Activated naive CD4-positive, alpha-beta T cell treated with anti-CD3 and anti-CD28 coated beads, Interleukin-2, amount 10 ng/mL, durations not matched to agents 7 days and 5 days (primary cell): ENCODE data around the gene HEBP2.
"Not testable (repeated sequence)": the region's sequence is repeated elsewhere in the genome, so short reads cannot be mapped to it uniquely, and the experiment has no call there.

ENCODE experiments used
- CTCF ChIA-PET: fragments of 350-600 bp; sonication (Branson Sonifier 250); formaldehyde crosslinking; loops from one replicate; lab custom pipeline; 2021; ENCODE audit warnings: antibody characterized with exemption; lab: Charles Lee
- DNase-seq: peaks from one replicate; pipeline ENCODE4 v3.0.0-alpha.2; 2020
- H3K27ac Mint-ChIP-seq: one replicate; pipeline ENCODE4 v1.8.0; 2021; ENCODE audit warnings: mild to moderate bottlenecking, moderate library complexity, mixed read lengths
- H3K27me3 Mint-ChIP-seq: one replicate; pipeline ENCODE4 v1.8.0; 2021; ENCODE audit warnings: mild to moderate bottlenecking, mixed read lengths
- H3K36me3 Mint-ChIP-seq: one replicate; pipeline ENCODE4 v1.8.0; 2021; ENCODE audit warnings: mixed read lengths
- H3K4me1 Mint-ChIP-seq: one replicate; pipeline ENCODE4 v1.8.0; 2021; ENCODE audit warnings: mixed read lengths
- H3K4me3 Mint-ChIP-seq: one replicate; pipeline ENCODE4 v1.8.0; 2021; ENCODE audit warnings: mild to moderate bottlenecking, moderate library complexity, mixed read lengths
- H3K9me3 Mint-ChIP-seq: one replicate; pipeline ENCODE4 v1.8.0; 2021; ENCODE audit warnings: mixed read lengths

The HEBP2 gene, protein sequence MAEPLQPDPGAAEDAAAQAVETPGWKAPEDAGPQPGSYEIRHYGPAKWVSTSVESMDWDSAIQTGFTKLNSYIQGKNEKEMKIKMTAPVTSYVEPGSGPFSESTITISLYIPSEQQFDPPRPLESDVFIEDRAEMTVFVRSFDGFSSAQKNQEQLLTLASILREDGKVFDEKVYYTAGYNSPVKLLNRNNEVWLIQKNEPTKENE

DNA sequence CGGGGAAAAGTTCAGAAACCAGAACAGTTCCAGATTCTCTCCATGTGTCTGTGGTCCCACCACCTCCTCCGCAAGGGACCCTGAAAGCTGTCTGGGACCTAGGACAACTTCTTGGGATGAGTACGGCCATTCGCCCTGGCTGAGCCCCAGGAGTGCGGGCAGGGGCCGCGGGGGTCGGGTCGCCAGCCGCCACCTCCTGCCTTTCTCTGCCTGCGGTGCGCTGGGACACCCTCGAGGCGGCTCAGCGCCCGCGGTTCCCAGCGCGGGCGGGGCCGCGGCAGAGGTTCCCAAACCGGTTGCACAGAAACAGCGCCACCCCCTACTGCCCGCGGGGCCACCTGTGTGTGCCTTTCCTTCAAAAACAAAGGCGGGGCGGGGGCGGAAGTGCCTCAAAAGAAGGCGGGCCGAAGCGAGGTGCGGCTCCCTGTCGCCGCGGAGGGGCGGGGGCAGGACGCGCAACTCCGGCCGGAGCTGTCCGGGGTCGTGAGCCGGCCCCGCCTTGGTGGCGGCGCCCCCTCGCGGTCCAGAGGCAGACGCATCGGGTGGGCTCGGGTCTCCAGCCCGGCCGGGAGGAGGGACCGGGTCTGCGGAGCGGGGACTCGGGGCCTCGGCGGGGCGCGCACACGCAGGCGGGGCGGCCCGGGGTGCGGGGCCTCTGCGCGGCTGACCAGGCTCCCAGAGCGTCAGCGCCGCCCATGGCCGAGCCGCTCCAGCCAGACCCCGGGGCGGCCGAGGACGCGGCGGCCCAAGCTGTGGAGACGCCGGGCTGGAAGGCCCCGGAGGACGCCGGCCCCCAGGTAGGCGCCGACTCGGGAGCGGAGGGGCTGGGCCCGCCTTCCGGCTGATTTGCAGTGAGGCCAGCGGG is at the start of gene HEBP2:
HEBP2 (plus strand) TSS at position 423 of the 865 bp plus-strand sequence; CDS start at position 696, 273 bp downstream.
- H3K4me1 Mint-ChIP-seq, result peaks cover 39% of the 10 kb centered on the region
- DNase-seq, result peak; percentile 97
- H3K9me3 Mint-ChIP-seq, result no peaks in the 10 kb centered on the region
- peaks cover 23% of the 10 kb centered on the region for H3K27me3 Mint-ChIP-seq
- CTCF ChIA-PET, result interaction anchor here (0.6 to 1.9 kb wide), 6 partner anchors 9 to 287 kb away, joined by 3 to 8 read pairs (median 4); no protein-coding TSS in a partner anchor
- H3K27ac Mint-ChIP-seq, result peak within 1 kb of the TSS; percentile 88
- H3K4me3 Mint-ChIP-seq, result peak within 1 kb of the TSS; percentile 85
- peaks cover 31% of the 10 kb centered on the region for H3K36me3 Mint-ChIP-seq

DNA sequence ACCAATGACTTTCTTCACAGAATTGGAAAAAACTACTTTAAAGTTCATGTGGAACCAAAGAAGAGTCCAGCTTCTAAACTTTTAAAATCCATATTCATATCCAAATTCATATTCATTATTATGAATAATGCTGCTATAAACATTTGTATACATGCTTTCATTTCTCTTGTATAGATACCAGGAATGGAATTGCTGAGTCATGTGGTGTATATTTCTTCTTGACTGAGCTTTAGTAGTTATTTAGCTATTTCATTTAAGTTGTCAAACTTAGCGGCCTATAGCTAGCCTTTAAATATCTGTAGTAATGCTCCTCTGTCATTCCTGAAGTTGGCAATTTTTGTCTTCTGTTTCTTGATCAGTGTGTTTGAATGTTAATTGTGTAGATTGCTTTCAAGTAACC is 46.1 kb upstream of the HEBP2 start:
- no peak overlapping the region for H3K27ac Mint-ChIP-seq
- no peaks in the 10 kb centered on the region for H3K4me1 Mint-ChIP-seq
- H3K36me3 Mint-ChIP-seq, result no peaks in the 10 kb centered on the region
- CTCF ChIA-PET, result no interaction called here
- H3K4me3 Mint-ChIP-seq, result no peak overlapping the region
- peaks cover 14% of the 10 kb centered on the region for H3K27me3 Mint-ChIP-seq
- no peaks in the 10 kb centered on the region for H3K9me3 Mint-ChIP-seq
- DNase-seq, result no peak

DNA sequence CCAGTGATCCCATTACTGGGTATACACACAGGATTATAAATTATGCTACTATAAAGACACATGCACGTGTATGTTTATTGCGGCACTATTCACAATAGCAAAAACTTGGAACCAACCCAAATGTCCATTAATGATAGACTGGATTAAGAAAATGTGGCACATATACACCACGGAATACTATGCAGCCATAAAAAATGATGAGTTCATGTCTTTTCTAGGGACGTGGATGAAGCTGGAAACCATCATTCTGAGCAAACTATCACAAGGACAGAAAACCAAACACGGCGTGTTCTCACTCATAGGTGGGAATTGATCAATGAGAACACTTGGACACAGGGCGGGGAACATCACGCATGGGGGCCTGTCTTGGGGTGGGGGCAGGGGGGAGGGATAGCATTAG is 35.3 kb upstream of the HEBP2 start:
- H3K27ac Mint-ChIP-seq, DNase-seq, CTCF ChIA-PET, H3K9me3 Mint-ChIP-seq, H3K4me3 Mint-ChIP-seq, H3K4me1 Mint-ChIP-seq, H3K36me3 Mint-ChIP-seq: not testable (repeated sequence)
- H3K27me3 Mint-ChIP-seq, result peaks cover 10% of the 10 kb centered on the region

DNA sequence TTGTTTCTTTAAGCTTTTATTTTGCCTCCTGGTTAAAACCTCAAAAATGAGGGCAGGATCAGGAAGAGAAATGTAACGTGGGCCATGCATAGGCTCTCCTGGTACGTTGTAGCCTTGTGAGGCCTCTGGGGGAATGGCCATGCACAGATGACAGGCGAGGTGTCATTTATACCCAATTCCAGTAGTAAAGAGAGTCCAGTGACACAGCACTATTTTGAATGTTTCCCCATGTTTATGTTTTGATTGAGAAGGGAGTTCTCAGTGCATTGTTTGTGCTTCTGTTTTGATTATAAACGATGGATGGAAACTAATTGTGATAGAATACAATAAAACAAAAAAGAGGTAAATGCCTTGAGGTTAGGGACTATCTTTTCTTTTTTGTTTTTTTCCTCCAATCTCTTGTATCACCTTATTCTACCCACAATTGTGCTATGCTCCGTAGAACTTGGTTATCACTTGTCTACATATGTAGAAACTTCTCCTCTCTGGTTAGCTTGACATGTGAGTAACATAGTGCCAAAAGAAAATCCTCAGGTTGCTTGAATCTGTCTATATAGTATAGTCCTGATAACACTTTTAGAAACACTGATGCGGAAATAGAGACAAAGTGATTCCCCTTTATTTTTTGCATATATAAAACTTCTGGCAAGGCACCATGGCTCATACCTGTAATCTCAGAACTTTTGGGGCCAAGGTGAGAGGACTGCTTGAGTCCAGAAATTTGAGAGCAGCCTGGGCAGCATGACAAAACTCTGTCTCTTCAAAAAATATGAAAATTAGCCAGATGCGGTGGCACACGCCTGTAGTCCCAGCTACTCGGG is 33.2 kb upstream of the HEBP2 start:
- no peak for DNase-seq
- H3K36me3 Mint-ChIP-seq, result no peaks in the 10 kb centered on the region
- H3K27me3 Mint-ChIP-seq, result peaks cover 10% of the 10 kb centered on the region
- H3K9me3 Mint-ChIP-seq, result no peaks in the 10 kb centered on the region
- CTCF ChIA-PET, result no interaction called here
- H3K4me3 Mint-ChIP-seq, result no peak overlapping the region
- no peaks in the 10 kb centered on the region for H3K4me1 Mint-ChIP-seq
- no peak overlapping the region for H3K27ac Mint-ChIP-seq

DNA sequence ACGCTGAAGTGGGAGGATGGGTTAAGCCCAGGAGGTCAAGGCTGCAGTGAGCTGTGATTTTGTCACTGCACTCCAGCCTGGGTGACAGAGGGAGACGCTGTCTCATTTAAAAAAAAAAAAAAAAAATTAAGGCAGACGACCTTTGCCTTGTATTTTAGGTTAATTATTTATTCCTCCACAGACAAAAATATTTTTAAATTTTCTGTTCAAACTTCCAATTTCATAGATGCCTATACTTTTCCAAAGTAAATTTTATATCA is 32.6 kb upstream of the HEBP2 start:
- H3K4me3 Mint-ChIP-seq, result no peak overlapping the region
- no peaks in the 10 kb centered on the region for H3K4me1 Mint-ChIP-seq
- DNase-seq, result no peak
- no peaks in the 10 kb centered on the region for H3K36me3 Mint-ChIP-seq
- H3K27me3 Mint-ChIP-seq, result peaks cover 10% of the 10 kb centered on the region
- H3K27ac Mint-ChIP-seq, result no peak overlapping the region
- CTCF ChIA-PET, result no interaction called here
- H3K9me3 Mint-ChIP-seq, result no peaks in the 10 kb centered on the region

DNA sequence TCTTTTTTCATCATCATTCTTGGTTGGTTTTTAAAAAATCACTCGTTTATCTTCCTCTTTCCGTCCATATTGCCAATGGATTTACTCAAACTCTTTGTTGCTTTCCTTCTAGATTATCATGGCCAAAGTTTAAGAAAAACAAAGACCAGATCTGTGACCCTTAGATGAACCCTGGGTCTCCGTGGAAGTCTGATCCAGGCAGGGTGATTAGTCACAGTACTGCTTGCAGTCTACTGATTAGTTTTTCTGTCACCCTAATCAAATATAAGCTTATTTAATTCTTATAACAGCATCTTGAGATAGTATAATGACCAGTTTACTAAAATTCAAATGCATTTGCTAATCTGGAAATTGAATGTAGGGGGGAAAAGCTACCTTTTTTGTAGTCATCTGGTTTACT is 32.3 kb upstream of the HEBP2 start:
- no peaks in the 10 kb centered on the region for H3K4me1 Mint-ChIP-seq
- no peak for DNase-seq
- no peak overlapping the region for H3K27ac Mint-ChIP-seq
- no peaks in the 10 kb centered on the region for H3K36me3 Mint-ChIP-seq
- no peak overlapping the region for H3K4me3 Mint-ChIP-seq
- CTCF ChIA-PET, result interaction anchor here (0.9 kb wide), 1 partner anchor 138 kb away, joined by 3 read pairs; no protein-coding TSS in a partner anchor
- H3K27me3 Mint-ChIP-seq, result peaks cover 10% of the 10 kb centered on the region
- no peaks in the 10 kb centered on the region for H3K9me3 Mint-ChIP-seq

DNA sequence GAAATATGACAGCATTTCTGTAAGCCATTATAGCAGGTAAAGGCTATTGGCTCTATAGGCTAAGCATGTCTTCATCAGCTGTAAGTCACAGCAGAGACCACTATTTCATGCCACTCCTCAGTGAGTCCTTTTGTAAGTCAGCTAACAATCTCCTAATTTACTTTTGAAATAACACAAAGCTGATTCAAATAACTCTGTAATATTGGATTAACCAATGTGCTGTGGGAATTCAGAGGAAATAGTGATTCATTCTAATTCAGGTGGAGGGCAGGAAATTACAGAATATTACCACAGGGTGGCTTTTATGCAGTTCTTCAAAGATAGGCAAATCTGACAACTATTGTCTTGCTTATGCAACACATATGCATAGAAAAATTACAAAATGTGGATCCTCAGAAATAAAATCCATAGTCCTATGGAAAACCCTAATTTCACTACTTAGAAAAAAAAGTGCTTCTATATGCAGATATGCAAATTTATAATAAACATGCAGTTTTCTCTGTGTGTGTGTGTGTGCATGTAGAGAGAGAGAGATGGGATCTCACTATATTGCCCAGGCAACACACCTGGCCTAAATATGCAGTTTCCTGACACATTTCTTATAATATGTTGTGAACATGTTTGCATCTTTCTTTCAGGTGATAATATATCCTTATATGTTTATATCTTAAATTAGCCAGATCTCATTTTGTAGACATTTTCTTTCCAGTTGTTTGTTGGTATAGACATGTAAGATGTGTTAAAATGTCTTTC is 31.1 kb upstream of the HEBP2 start:
- CTCF ChIA-PET, result interaction anchor here (0.9 kb wide), 1 partner anchor 137 kb away, joined by 3 read pairs; no protein-coding TSS in a partner anchor
- Mint-ChIP-seq H3K27ac (no peak overlapping the region), H3K9me3 (no peaks in the 10 kb centered on the region), H3K27me3 (peaks cover 13% of the 10 kb centered on the region), H3K4me3 (no peak overlapping the region), H3K36me3 (no peaks in the 10 kb centered on the region), H3K4me1 (no peaks in the 10 kb centered on the region)
- no peak for DNase-seq

DNA sequence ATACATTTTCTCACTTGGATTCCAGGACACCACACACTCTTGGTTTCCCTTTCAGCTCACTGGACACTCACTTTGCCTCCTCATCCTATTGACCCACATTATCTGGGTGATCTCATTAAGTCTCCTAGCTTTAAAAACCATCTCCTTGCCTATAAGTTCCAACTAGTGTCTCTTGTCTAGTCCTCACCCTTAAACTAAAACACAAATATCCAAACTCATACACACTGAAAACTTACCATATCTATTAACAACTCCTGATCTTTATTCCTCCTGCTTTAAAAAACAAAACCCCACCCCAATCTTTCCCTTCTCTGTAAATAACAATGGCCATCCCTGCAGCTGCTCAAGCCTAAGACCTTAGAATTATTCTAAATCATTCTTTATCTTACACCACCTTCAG is 29.8 kb upstream of the HEBP2 start:
- H3K4me1 Mint-ChIP-seq, result no peaks in the 10 kb centered on the region
- no peaks in the 10 kb centered on the region for H3K36me3 Mint-ChIP-seq
- no peak overlapping the region for H3K27ac Mint-ChIP-seq
- DNase-seq, result no peak
- no peaks in the 10 kb centered on the region for H3K9me3 Mint-ChIP-seq
- H3K27me3 Mint-ChIP-seq, result peaks cover 15% of the 10 kb centered on the region
- H3K4me3 Mint-ChIP-seq, result no peak overlapping the region
- CTCF ChIA-PET, result interaction anchor here (1.3 kb wide), 1 partner anchor 134 kb away, joined by 3 read pairs; no protein-coding TSS in a partner anchor

DNA sequence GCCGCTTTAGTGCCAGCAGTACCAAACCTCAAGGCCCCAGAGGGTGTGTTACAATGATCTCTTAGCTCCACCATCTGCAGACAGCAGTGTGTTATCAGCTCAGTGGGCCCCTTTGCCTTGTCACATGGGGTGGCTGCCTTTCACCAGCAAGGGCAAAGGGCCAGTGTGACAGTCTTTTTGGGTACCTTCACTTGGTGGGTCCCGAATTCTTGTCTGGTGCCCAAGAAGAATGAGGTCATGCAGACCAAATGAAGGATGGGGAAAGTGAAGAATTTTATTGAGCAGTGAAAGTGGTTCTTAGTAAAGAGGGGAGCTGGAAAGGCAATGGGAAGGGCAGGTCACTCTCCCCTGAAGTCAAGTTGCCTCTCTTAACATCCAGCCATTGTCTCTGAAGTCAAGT is 29.2 kb upstream of the HEBP2 start:
- H3K27ac Mint-ChIP-seq, result no peak overlapping the region
- no peaks in the 10 kb centered on the region for H3K36me3 Mint-ChIP-seq
- H3K4me1 Mint-ChIP-seq, result no peaks in the 10 kb centered on the region
- no peaks in the 10 kb centered on the region for H3K9me3 Mint-ChIP-seq
- H3K27me3 Mint-ChIP-seq, result peaks cover 15% of the 10 kb centered on the region
- DNase-seq, result no peak
- H3K4me3 Mint-ChIP-seq, result no peak overlapping the region
- CTCF ChIA-PET, result interaction anchor here (1.3 kb wide), 1 partner anchor 134 kb away, joined by 3 read pairs; no protein-coding TSS in a partner anchor

DNA sequence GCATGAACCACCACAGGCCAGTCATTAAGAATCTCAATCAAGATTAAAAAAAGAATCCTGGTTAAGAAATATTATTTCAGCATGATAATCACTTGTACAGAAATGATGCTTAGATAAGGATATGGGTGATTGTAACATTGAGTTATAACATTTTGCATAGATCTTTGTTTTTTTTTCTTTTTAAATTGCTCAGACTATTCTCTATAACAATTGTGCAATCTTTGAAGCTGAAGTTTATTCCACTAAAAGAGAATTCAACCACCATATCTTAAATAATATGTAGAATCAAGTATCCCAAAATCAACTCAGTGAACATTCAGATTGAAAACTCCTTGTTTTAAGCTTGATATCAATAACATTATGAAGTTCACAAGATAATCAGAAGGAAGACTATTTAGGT is 27.0 kb upstream of the HEBP2 start:
- Mint-ChIP-seq H3K36me3 (no peaks in the 10 kb centered on the region), H3K4me1 (no peaks in the 10 kb centered on the region), H3K27ac (no peak overlapping the region), H3K9me3 (no peaks in the 10 kb centered on the region), H3K4me3 (no peak overlapping the region), H3K27me3 (peaks cover 5% of the 10 kb centered on the region)
- CTCF ChIA-PET, result no interaction called here
- no peak for DNase-seq

DNA sequence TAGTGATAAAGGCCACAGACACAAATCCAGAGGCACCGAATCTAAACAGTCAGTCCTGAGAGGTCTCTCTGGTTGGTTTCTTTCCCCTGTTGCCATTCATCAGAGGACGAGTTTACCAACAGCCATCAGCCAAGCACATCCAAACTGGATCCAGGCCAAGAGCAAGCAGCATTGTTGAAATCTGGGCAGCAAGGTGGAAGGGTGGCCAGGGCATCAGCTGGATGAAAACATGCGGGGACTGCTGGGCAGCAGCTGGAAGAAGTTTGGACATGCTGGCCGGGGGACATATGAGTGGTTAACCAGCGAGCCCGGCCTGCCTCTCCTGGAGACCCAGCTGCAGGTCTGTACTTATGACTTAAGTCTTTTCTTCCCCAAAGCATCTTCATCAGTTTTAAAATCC is 26.2 kb upstream of the HEBP2 start, which contains the start of gene SMIM28:
SMIM28 (plus strand) TSS at position 62 of the 400 bp plus-strand sequence; CDS start at position 230, 168 bp downstream.
- H3K27me3 Mint-ChIP-seq, result peaks cover 8% of the 10 kb centered on the region
- CTCF ChIA-PET, result interaction anchor here (0.8 kb wide), 1 partner anchor 32 kb away, joined by 3 read pairs; no protein-coding TSS in a partner anchor
- H3K36me3 Mint-ChIP-seq, result no peaks in the 10 kb centered on the region
- DNase-seq, result no peak
- H3K9me3 Mint-ChIP-seq, result no peaks in the 10 kb centered on the region
- no peaks in the 10 kb centered on the region for H3K4me1 Mint-ChIP-seq
- no peak within 1 kb of the TSS for H3K27ac Mint-ChIP-seq
- H3K4me3 Mint-ChIP-seq, result no peak within 1 kb of the TSS

DNA sequence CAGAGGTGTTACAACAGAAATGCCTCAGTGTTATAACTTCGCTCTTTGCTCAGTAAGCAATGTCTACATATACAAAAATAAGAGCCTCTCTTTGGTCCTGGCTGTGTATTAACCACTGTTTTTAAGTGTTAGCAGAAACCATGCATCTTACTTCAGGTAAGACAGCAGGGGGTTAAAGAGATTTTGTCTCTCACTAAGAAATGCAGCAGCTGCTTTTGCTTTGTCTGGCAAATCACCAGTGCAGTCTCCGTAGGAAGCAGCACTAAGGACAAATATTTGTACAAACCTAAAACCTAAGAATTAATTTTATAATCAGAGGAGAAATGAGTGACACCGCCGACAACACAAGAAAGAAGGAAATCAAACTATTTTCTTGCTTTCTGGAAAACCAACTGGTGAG is 25.6 kb upstream of the HEBP2 start:
- H3K4me3 Mint-ChIP-seq, result no peak overlapping the region
- no peaks in the 10 kb centered on the region for H3K9me3 Mint-ChIP-seq
- H3K36me3 Mint-ChIP-seq, result no peaks in the 10 kb centered on the region
- H3K4me1 Mint-ChIP-seq, result no peaks in the 10 kb centered on the region
- CTCF ChIA-PET, result no interaction called here
- H3K27me3 Mint-ChIP-seq, result peaks cover 8% of the 10 kb centered on the region
- no peak for DNase-seq
- H3K27ac Mint-ChIP-seq, result no peak overlapping the region

DNA sequence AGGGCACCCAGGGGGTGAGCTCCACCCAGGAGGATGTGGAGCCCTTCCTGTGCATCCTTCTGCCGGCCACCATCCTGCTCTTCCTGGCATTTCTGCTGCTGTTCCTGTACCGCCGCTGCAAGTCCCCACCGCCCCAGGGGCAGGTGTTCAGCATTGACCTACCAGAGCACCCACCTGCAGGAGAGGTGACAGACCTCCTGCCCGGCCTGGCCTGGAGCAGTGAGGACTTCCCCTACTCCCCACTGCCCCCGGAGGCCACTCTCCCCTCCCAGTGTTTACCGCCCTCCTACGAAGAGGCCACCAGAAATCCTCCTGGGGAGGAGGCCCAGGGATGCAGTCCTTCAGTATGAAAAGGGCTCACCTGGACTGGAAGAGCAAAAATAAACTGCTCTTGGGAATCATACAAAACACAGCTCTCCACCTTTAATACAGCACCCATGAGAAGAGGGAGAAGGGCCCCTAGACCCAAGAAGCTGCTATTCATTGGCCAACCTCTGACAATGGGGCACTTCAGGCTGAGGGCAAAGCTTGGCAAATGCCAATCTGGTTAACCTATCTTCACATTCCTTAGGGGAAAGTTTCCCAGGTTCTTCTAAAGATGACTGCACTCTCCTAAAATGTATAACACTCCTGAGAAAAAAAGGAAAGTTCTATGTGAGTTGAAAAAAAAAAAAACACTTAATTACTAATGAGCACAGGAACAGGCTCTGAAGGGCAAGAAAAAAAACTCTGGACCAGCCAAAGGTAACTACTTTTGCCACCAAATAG is 21.3 kb upstream of the HEBP2 start:
- Mint-ChIP-seq H3K36me3 (no peaks in the 10 kb centered on the region), H3K4me3 (no peak overlapping the region), H3K27ac (no peak overlapping the region), H3K9me3 (no peaks in the 10 kb centered on the region), H3K4me1 (no peaks in the 10 kb centered on the region), H3K27me3 (peaks cover 11% of the 10 kb centered on the region)
- CTCF ChIA-PET, result no interaction called here
- DNase-seq, result no peak
